HepG2 (cell line): ENCODE measurements around the gene FHIT. TPM values are rescaled to one million over a fixed set of nuclear protein-coding genes. Genes with fewer than 3 reads are reported as not detected.

Experiments
- ATF1 ChIP-seq: IDR thresholded peaks from 2 replicates; pipeline ENCODE4 v1.6.1; 2016; ENCODE audit warnings: mild to moderate bottlenecking, control low read depth
- ATF5 ChIP-seq: sonication (generic); formaldehyde crosslinking; IDR thresholded peaks from 2 replicates; pipeline ENCODE4 v1.4.0; 2020; ENCODE audit warnings: mild to moderate bottlenecking, low read depth, missing genetic modification reagents
- BHLHE40 ChIP-seq: IDR thresholded peaks from 2 replicates; pipeline ENCODE4 v1.6.1; 2011; ENCODE audit warnings: low read length, improper control_type of control experiment
- DDIT3 ChIP-seq: sonication (generic); formaldehyde crosslinking; IDR thresholded peaks from 2 replicates; pipeline ENCODE4 v1.4.0; 2020; ENCODE audit warnings: mild to moderate bottlenecking, missing genetic modification reagents
- E2F5 ChIP-seq: sonication (generic); formaldehyde crosslinking; conservative IDR thresholded peaks from 2 replicates; pipeline ENCODE4 v1.4.0; 2020; ENCODE audit warnings: missing genetic modification reagents
- GMEB1 ChIP-seq: sonication (generic); formaldehyde crosslinking; IDR thresholded peaks from 2 replicates; pipeline ENCODE4 v1.5.1; 2020; ENCODE audit warnings: missing genetic modification reagents, mild to moderate bottlenecking, borderline replicate concordance
- JDP2 ChIP-seq: sonication (generic); formaldehyde crosslinking; IDR thresholded peaks from 2 replicates; pipeline ENCODE4 v1.8.1; 2022; ENCODE audit warnings: missing genetic modification reagents, borderline replicate concordance
- JUN ChIP-seq: sonication (generic); formaldehyde crosslinking; IDR thresholded peaks from 2 replicates; pipeline ENCODE4 v1.4.0; 2020; ENCODE audit warnings: mild to moderate bottlenecking, missing genetic modification reagents
- JUNB ChIP-seq: sonication (generic); formaldehyde crosslinking; IDR thresholded peaks from 2 replicates; pipeline ENCODE4 v1.8.0; 2022; ENCODE audit warnings: missing genetic modification reagents, mild to moderate bottlenecking, borderline replicate concordance
- NFKBIZ ChIP-seq: IDR thresholded peaks from 2 replicates; pipeline ENCODE4 v1.6.1; 2018; ENCODE audit warnings: missing genetic modification reagents, missing compliant biosample characterization
- NR2F2 ChIP-seq: IDR thresholded peaks from 2 replicates; pipeline ENCODE4 v1.6.1; 2012; ENCODE audit warnings: low read depth, inconsistent platforms, borderline replicate concordance
- PCBP1 ChIP-seq: fragments of 200-400 bp; formaldehyde crosslinking; IDR thresholded peaks from 2 replicates; pipeline ENCODE4 v1.6.1; 2017; ENCODE audit warnings: mild to moderate bottlenecking, low read depth, low read length, borderline replicate concordance
- RARG ChIP-seq: sonication (generic); formaldehyde crosslinking; IDR thresholded peaks from 2 replicates; pipeline ENCODE4 v1.4.0; 2020; ENCODE audit warnings: low read depth, mild to moderate bottlenecking, missing genetic modification reagents
- RCOR2 ChIP-seq: IDR thresholded peaks from 2 replicates; pipeline ENCODE4 v1.6.1; 2016; ENCODE audit warnings: missing biosample characterization, missing genetic modification reagents
- SMAD1 ChIP-seq: sonication (generic); formaldehyde crosslinking; IDR thresholded peaks from 2 replicates; pipeline ENCODE4 v1.4.0; 2020; ENCODE audit warnings: missing genetic modification reagents, low read depth, mild to moderate bottlenecking, borderline replicate concordance
- STAT5B ChIP-seq: sonication (generic); formaldehyde crosslinking; IDR thresholded peaks from 2 replicates; pipeline ENCODE4 v1.4.0; 2020; ENCODE audit warnings: missing genetic modification reagents
- ZNF24 ChIP-seq: fragments of 450-650 bp; IDR thresholded peaks from 2 replicates; pipeline ENCODE4 v1.6.1; 2017; ENCODE audit warnings: antibody characterized with exemption, mild to moderate bottlenecking
- ZNF331 ChIP-seq: sonication (generic); formaldehyde crosslinking; IDR thresholded peaks from 2 replicates; pipeline ENCODE4 v1.4.0; 2020; ENCODE audit warnings: missing genetic modification reagents
- ZNF839 ChIP-seq: sonication (generic); formaldehyde crosslinking; IDR thresholded peaks from 2 replicates; pipeline ENCODE4 v1.4.0; 2020; ENCODE audit warnings: missing genetic modification reagents, mild to moderate bottlenecking, borderline replicate concordance
- polyA plus RNA-seq, 8 experiments: library from polyadenylated mRNA; depleted of rRNA in 3 of 8; stranded (reverse) in 7 of 8; unstranded in 1 of 8; fragments of >200 nt; fragmentation: Illumina TruSeq in 4 of 8; extraction: Trizol in 4 of 8; gene quantifications; 2 replicates each; pipeline versions ENCODE4 v1.2.1 to v1.2.3, GENCODE V29; 2011 to 2016; ENCODE audit warnings: low read depth in 4 of 8, missing spikeins in 1 of 8, mixed read lengths in 1 of 8; ENCODE audit not compliant: insufficient read depth in 1 of 8
- total RNA-seq, 5 experiments: library from RNA; depleted of rRNA; stranded (reverse); fragments of >200 nt; fragmentation: Illumina TruSeq; extraction: Trizol; gene quantifications; 2 replicates each; pipeline ENCODE4 v1.2.3, GENCODE V29; 2016; ENCODE audit warnings: low read depth in 1 of 5

FHIT gene
- total and polyA plus RNA-seq, 2 of the 13 experiments (the other 11 are each of a cell fraction or from before 2014, with no cell fraction given) = 4.0 to 4.6 TPM

- no peak for TF ChIP-seq PCBP1
- TF ChIP-seq ZNF24 = no peak
- TF ChIP-seq NR2F2 = peak; percentile 84
- TF ChIP-seq RCOR2 (CRISPR knock-in tag) = peak; percentile 85; the same call in 1 of the 2 replicates
- no peak for TF ChIP-seq RARG (CRISPR knock-in tag)
- no peak for TF ChIP-seq E2F5 (CRISPR knock-in tag)
- TF ChIP-seq BHLHE40 = no peak
- no peak for TF ChIP-seq JUNB (CRISPR knock-in tag)
- peak; percentile 63; the same call in 1 of the 2 replicates for TF ChIP-seq ZNF331 (CRISPR knock-in tag)
- TF ChIP-seq DDIT3 = no peak
- peak; percentile 78; the same call in 1 of the 2 replicates for TF ChIP-seq NFKBIZ
- TF ChIP-seq SMAD1 = no peak
- TF ChIP-seq ATF5 (CRISPR knock-in tag) = no peak
- TF ChIP-seq JUN (CRISPR knock-in tag) = no peak
- no peak for TF ChIP-seq ZNF839 (CRISPR knock-in tag)
- TF ChIP-seq STAT5B (CRISPR knock-in tag) = no peak
- TF ChIP-seq JDP2 (CRISPR knock-in tag) = no peak
- no peak for TF ChIP-seq ATF1 (CRISPR knock-in tag)
- TF ChIP-seq GMEB1 (CRISPR knock-in tag) = peak; percentile 18; the same call in 1 of the 2 replicates
These were observed 1452.7 kb downstream of the FHIT start (continued) for GRCh38 chr3:59798372-59799086.
